Measurements from ENCODE around the gene TNIP1. TPM values are rescaled to one million over a fixed set of nuclear protein-coding genes. Genes with fewer than 3 reads are reported as not detected.
A peak's percentile ranks its signal among the peaks of the same experiment; 100 is the strongest.

TNIP1 gene
- total RNA-seq, 1 experiment from 2014 or later: 122 TPM

DNA sequence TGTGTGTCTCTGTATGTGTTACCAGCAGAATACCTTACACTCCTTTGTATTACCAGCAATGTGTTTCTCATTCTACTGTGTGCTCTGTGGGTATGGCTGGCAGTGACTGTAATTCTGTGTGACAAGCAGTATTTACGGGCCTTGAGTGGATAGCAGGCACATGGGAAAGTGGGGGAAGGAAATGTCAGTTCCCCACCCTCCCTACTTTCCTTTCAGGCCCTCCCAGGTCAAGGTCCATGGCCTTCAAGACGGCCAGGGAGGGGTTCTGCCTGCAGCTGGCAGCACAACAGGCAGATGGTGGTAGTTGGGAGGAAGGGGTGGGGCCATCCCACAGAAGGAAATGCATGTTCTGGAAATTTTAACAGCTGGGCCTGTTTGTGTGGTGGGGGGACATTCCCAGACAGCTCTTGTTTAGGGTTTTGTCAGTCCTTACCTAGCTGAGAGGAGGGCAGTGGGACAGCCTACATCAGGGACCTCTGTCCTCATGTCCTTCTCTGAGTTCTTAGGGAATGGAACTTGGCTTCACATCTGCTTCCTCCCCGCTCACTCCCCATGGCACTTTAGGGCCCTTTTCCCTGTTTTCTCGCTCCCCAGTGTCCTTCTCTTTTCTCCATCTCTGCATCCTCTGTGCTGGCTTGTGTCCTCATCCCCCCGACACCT is 14.6 kb upstream of the TNIP1 start:
- H3K9me3 ChIP-seq (ENCODE audit: insufficient read depth, low read depth): no peaks in the 10 kb centered on the region
- no peaks in the 10 kb centered on the region for H3K27me3 ChIP-seq (ENCODE audit: insufficient read depth, low read depth)
- CTCF ChIA-PET: no interaction called here
- H2AFZ ChIP-seq: no peak overlapping the region
- intact Hi-C loops (cut with micrococcal nuclease; ENCODE audit: unreplicated experiment): no loop called here
- H3K4me3 ChIP-seq: no peak overlapping the region
- H3F3A ChIP-seq (ENCODE audit: insufficient read depth, low read depth): peaks cover 51% of the 10 kb centered on the region
- peak overlapping the region; percentile 94 for H3K27ac ChIP-seq
- TF ChIP-seq EZH2 (IDR thresholded peaks at IDR 0.05; ENCODE audit: low read depth): no peak
- H3K4me2 ChIP-seq: peak overlapping the region; percentile 76
- H3K4me1 ChIP-seq (replicated peaks; ENCODE audit: insufficient read depth): peaks cover 61% of the 10 kb centered on the region
- POLR2A ChIA-PET (ENCODE audit: unreplicated experiment): no interaction called here
- no peaks in the 10 kb centered on the region for H3K79me2 ChIP-seq (ENCODE audit: low read depth)
- no peaks in the 10 kb centered on the region for H3K36me3 ChIP-seq (ENCODE audit: low read depth)
- no peaks in the 10 kb centered on the region for H3K9me2 ChIP-seq (ENCODE audit: insufficient read depth)
- no peaks in the 10 kb centered on the region for H4K20me1 ChIP-seq (ENCODE audit: insufficient read depth)
- BruUV-seq (replicated peaks): no TSS peak
- no peak for DNase-seq

GRCh38 chr5:151094852-151095245 is 14.0 kb upstream of the TNIP1 start:
- intact Hi-C loops (cut with micrococcal nuclease; ENCODE audit: unreplicated experiment): no loop called here
- Histone ChIP-seq H3K27me3 (ENCODE audit: insufficient read depth, low read depth) (no peaks in the 10 kb centered on the region), H3K27ac (peak overlapping the region; percentile 94), H3F3A (ENCODE audit: insufficient read depth, low read depth) (peaks cover 47% of the 10 kb centered on the region), H3K4me3 (peak overlapping the region; percentile 35; the same call in 1 of the 2 replicates), H3K4me2 (peak overlapping the region; percentile 76), H3K9me3 (ENCODE audit: insufficient read depth, low read depth) (no peaks in the 10 kb centered on the region), H3K4me1 (replicated peaks; ENCODE audit: insufficient read depth) (peaks cover 55% of the 10 kb centered on the region), H3K9me2 (ENCODE audit: insufficient read depth) (no peaks in the 10 kb centered on the region), H4K20me1 (ENCODE audit: insufficient read depth) (no peaks in the 10 kb centered on the region), H3K79me2 (ENCODE audit: low read depth) (no peaks in the 10 kb centered on the region), H3K36me3 (ENCODE audit: low read depth) (no peaks in the 10 kb centered on the region), H2AFZ (no peak overlapping the region)
- CTCF ChIA-PET: no interaction called here
- no TSS peak for BruUV-seq (replicated peaks)
- TF ChIP-seq EZH2 (IDR thresholded peaks at IDR 0.05; ENCODE audit: low read depth): no peak
- TF ChIP-seq, protein P1, sequence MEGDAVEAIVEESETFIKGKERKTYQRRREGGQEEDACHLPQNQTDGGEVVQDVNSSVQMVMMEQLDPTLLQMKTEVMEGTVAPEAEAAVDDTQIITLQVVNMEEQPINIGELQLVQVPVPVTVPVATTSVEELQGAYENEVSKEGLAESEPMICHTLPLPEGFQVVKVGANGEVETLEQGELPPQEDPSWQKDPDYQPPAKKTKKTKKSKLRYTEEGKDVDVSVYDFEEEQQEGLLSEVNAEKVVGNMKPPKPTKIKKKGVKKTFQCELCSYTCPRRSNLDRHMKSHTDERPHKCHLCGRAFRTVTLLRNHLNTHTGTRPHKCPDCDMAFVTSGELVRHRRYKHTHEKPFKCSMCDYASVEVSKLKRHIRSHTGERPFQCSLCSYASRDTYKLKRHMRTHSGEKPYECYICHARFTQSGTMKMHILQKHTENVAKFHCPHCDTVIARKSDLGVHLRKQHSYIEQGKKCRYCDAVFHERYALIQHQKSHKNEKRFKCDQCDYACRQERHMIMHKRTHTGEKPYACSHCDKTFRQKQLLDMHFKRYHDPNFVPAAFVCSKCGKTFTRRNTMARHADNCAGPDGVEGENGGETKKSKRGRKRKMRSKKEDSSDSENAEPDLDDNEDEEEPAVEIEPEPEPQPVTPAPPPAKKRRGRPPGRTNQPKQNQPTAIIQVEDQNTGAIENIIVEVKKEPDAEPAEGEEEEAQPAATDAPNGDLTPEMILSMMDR (conservative IDR thresholded peaks at IDR 0.05): no peak
- POLR2A ChIA-PET (ENCODE audit: unreplicated experiment): no interaction called here
- no peak for DNase-seq

DNA sequence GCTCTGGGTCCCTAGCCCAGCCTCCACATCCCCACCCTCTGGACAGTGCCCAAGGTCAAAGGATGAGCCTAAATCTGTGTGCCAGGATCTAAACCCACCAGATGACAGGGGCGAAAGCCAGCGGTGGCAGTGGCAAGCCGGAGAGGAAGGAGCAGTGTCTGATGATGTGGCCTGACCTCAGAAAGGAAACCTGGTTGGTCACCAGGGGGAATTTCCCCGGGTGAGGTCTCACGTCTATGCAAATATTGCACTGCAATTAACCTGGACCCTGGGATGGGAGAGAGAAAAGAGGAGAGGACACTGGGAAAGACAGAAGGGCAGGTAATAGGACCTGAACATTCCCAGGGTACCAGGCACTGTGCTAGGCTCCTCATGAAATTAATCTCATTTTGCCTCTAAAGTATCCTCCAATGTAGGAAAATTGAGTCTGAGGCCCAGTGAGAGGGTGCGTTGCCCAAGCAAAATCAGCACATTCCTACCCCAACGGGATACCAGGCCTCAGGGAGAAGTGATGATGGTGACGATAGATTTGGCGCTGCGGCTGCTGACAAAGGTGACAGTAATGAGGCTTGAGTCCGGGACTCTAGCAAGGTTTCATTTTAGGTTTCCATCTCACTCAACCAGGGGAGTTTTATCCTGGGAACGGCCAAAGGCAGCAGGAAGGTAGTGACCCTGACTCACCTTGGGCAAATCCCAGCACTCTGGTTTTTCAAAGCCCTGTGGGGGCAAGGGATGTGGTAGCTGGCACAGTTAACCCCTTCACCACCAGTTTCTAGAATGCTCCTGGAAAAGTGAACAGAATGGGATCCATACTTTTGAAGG is 13.4 kb upstream of the TNIP1 start:
- BruUV-seq (replicated peaks): TSS peak; percentile 85
- Histone ChIP-seq H3K4me1 (replicated peaks; ENCODE audit: insufficient read depth) (peaks cover 50% of the 10 kb centered on the region), H3F3A (ENCODE audit: insufficient read depth, low read depth) (peaks cover 47% of the 10 kb centered on the region), H3K4me2 (peak overlapping the region; percentile 76), H3K36me3 (ENCODE audit: low read depth) (no peaks in the 10 kb centered on the region), H3K4me3 (peak overlapping the region; percentile 35; the same call in 1 of the 2 replicates), H3K9me2 (ENCODE audit: insufficient read depth) (no peaks in the 10 kb centered on the region), H3K27me3 (ENCODE audit: insufficient read depth, low read depth) (no peaks in the 10 kb centered on the region), H3K9me3 (ENCODE audit: insufficient read depth, low read depth) (no peaks in the 10 kb centered on the region), H3K79me2 (ENCODE audit: low read depth) (no peaks in the 10 kb centered on the region), H3K27ac (peak overlapping the region; percentile 94), H4K20me1 (ENCODE audit: insufficient read depth) (no peaks in the 10 kb centered on the region), H2AFZ (no peak overlapping the region)
- CTCF ChIA-PET: no interaction called here
- POLR2A ChIA-PET (ENCODE audit: unreplicated experiment): interaction anchor here (0.6 to 1.7 kb wide), 2 partner anchors 11 to 159 kb away, joined by 4 read pairs; partner anchors contain the start of gene GM2A
- peak in 1 of 2 experiments; percentile 76 for DNase-seq
- TF ChIP-seq EZH2 (IDR thresholded peaks at IDR 0.05; ENCODE audit: low read depth): no peak
- TF ChIP-seq, protein P1 (conservative IDR thresholded peaks at IDR 0.05): no peak
- intact Hi-C loops (cut with micrococcal nuclease; ENCODE audit: unreplicated experiment): no loop called here
